NCI-H187 (cell line): ENCODE results near the gene MAPK8IP1.

Experiments used
- DNase-seq, 2 experiments: peaks; one replicate each; lab custom pipeline; 2025; lab: John Stamatoyannopoulos, UW

The MAPK8IP1 gene

DNA sequence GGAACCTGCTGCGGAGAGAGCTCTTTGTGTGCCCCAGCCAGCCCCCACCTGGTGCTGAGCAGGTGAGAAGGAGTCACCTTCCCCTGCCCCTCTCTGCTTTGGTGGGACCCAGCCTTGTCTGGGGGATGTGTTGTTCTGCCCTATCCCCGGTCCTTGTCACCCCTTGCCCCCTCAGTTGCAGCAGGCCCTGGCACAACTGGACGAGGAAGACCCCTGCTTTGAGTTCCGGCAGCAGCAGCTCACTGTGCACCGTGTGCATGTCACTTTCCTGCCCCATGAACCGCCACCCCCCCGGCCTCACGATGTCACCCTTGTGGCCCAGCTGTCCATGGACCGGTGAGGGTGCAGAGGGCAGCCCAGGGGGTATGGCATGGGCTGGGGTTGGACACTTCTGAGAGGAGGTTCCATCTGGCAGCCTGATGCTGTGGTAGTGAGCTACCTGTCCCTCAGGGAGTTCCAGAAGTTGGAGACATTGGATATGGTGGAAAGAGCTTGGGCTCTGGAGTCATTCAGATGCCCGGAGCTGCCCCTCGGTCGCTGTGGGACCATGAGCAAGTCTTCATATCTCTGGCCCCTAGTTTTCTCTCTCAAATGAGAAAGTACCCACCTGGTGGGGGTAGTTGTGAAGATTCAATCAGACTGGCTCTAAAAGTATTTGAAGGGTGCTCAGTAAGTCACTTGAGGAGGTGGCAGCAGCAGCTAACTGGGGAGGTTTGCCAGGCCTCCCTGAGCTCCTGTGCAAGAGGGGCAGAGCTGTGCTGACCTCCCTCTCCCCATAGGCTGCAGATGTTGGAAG, 41.3 kb downstream of the MAPK8IP1 start:
- DNase-seq: no peak

DNA sequence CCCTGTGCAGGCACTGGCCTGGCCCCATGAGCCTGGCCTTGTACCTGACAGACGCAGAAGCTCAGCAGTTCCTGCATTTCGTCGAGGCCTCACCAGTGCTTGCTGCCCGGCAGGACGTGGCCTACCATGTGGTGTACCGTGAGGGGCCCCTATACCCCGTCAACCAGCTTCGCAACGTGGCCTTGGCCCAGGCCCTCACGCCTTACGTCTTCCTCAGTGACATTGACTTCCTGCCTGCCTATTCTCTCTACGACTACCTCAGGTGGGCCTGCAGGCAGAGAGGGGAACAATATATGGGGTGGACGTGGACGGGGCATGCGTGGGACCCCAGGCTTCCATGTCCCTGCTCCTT, 41.9 kb downstream of the MAPK8IP1 start:
- no peak for DNase-seq

DNA sequence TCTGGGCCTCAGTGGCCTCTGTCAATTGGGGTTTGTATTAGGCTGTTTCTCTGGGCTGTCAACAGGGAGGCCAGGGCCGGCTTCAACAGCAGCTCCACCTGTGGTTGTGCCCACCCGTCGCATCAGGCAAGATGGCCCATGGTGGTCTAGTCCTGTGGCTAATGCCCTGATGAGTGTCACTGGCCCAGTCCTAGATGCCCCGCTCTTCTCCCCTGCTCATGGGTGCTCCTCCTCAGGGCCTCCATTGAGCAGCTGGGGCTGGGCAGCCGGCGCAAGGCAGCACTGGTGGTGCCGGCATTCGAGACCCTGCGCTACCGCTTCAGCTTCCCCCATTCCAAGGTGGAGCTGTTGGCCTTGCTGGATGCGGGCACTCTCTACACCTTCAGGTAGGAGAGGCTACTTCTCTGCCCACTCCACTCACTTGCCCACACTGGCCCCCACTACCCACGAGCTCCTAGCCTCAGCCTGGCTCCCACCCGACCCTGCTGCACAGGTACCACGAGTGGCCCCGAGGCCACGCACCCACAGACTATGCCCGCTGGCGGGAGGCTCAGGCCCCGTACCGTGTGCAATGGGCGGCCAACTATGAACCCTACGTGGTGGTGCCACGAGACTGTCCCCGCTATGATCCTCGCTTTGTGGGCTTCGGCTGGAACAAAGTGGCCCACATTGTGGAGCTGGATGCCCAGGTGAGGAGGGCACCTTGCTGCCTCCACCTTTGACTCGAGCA, 42.4 kb downstream of the MAPK8IP1 start:
- no peak for DNase-seq

DNA sequence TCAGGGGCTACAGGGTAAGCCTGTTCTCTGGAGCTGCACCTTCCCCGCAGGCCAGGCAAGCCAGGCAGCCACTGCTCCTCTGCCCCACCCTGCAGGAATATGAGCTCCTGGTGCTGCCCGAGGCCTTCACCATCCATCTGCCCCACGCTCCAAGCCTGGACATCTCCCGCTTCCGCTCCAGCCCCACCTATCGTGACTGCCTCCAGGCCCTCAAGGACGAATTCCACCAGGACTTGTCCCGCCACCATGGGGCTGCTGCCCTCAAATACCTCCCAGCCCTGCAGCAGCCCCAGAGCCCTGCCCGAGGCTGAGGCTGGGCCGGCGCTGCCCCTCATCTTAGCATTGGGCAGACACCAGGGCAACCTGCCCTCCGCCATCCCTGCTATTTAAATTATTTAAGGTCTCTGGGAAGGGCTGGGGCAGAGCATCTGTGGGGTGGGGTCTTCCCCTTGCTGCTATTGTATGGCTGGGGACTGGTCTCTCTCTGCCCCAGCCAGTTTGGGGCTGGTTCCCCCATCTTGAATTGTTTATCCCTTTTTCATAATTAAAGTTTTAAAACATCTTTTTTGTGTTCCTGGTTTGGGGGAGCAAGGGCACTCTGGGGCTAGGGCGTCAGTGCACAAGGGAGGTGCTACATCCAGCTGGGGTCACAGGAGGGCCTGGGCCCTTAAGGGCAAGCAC, 43.2 kb downstream of the MAPK8IP1 start:
- no peak for DNase-seq

DNA sequence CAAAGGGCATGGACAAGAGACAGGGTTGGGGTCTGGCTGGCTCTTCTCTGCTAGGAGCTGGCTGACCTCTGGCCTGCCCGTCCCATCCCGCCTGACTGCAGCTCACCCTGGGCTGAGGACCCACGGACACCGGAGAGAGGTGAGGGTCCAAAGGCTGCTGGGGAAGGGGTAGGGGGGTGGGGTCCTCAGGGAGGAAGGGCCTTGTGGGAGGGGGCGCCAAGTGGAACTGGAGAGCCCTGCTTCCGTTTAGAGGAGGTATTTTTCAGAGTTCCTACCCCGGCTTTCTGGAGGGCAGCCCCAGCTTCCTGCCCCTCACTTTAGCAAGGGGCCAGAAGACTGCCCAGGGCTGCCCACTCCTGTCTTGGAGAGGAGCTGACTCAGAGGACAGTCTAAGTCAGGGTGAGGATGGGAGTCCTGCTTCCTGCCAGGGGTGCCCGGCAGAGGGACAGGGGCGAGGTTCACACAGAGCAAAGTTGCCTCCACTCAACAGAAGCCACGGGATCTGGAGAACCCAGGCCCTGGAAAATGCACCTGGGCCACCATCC, 44.1 kb downstream of the MAPK8IP1 start:
- no peak for DNase-seq

DNA sequence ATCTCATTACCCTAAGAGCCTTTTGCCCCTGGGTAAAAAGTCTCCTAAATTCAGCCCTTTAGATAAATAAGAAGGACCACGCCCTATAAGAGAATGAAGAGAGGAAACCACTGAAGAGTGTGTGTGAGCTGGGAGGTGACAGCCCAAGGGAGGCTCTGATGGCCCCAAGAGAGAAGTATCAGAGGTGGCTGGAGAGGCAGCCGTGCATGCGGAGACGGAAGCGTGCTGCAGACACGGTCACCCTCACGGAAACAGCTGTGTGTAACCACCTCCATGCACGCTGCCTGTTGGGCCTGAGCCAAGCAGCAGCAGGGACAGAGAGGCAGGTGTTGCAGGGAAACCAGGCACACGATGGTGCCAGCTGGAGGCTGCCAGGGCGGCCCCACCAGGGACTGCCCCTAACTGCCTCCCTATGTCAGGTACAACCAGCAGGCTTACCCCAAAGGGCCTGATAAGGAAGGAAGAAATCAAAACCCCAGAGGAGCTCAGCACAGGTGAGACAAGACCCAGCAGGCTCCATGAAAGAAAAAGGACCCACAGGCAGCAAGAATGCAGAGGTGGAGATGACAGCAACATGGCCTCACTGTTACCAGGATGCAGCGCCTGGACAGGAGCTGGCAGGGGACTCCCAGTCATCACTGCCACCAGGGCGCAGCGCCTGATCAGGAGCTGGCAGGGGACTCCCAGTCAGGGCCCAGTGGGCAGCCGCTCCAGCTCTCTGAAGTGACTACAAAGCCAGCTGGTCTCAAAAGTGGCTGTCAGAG, 44.8 kb downstream of the MAPK8IP1 start:
- peak; percentile 49 to 67 for DNase-seq

DNA sequence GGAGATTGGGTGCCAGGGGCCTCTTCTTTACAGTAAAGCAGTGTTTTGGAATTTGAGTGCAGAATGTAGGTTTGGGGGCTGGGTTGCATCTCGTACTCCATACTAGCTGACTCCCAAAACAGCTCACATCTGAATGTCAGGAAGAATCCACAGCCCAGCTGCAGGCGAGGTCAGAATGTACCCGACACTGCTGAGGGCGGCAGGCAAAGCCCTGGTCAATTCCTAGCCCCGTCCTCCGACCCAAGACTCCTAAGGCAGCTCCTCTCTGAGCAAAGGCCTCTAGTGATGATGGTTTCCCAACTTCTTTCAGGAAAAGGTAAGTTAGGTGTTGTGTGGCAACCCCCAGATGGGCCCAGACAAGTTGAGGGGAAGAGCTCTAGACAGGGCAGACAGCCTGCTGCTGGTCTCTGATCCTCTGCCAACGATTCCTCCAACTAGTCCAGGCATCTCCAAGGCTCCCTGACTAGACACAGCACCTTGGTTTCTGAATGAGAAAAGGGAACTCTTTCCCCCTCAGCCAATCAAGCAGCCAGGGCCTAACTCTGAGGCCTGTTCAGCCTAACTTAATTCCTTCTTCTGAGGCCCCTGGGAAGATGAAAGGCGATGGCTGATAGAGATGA, 45.6 kb downstream of the MAPK8IP1 start:
- DNase-seq: no peak

DNA sequence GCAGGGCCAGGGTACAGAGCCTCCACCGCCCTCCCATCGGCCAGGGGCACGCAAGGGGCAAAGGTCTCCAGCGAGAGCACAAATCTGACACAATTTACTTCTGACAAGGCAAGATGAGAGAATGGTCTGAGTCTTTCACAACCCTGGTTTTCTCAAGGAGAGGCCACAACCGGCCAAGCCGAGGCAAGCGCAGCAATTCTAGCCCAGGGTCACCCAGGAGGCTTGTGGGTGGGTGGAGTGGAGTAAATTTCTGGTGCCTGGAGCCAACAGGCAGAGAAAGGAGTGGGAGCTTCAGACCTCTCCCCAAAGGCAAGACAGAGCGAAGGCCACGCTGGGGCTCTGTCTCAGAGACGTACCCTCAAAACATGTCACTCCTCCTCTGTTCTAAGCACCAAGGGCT, 46.3 kb downstream of the MAPK8IP1 start:
- no peak for DNase-seq

DNA sequence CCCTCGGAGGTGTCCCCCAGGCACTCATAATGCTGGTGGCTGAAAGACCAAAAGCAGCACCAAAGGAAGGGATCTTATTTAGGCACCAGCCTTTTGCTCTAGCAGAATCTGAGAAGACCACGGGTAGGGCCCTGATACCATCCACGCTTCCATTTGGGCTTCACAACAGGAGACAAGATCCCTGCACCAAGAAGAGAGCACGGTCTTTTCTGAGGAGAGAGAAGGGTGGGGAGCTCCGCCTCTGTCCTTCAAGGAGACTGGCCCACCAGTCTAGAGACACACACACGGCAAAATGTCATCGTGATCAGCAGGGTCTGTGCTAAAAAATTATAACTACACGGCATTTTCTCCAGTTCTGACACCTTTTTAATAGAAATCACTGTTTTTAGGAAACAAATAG, 46.8 kb downstream of the MAPK8IP1 start:
- DNase-seq: no peak

DNA sequence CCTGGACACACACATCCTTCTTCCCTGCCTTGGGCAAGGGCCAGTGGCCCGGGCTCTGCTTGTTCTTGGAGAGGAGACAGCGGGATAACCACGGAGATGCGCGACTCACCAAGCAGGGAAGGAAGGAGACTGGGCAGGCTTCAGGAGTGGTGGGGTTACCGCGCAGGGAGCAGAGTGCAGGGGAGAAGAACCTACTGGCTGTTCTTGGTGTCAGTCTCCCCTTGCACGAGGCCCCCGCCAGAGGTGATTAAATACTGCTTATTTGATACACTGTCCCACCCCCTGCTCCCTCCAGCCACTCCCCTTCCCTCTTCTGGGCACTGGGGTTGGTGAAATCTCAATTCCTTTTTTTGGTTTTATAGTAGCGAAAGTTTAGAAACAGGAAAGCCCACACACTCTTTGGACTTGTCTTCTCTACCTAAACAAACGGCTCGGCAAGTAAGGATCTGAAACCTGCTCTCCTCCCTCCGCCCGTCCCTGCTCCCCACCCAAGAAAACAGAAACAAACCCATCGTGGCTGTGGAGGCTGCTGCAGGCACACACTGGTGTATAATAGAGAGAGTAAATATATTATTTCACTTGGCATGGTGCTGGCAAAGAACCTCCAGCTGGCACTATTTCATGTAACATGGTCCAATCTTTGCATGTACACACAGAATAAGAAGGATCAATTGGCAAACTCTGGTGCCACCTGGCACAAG, 47.8 kb downstream of the MAPK8IP1 start:
- DNase-seq: no peak

DNA sequence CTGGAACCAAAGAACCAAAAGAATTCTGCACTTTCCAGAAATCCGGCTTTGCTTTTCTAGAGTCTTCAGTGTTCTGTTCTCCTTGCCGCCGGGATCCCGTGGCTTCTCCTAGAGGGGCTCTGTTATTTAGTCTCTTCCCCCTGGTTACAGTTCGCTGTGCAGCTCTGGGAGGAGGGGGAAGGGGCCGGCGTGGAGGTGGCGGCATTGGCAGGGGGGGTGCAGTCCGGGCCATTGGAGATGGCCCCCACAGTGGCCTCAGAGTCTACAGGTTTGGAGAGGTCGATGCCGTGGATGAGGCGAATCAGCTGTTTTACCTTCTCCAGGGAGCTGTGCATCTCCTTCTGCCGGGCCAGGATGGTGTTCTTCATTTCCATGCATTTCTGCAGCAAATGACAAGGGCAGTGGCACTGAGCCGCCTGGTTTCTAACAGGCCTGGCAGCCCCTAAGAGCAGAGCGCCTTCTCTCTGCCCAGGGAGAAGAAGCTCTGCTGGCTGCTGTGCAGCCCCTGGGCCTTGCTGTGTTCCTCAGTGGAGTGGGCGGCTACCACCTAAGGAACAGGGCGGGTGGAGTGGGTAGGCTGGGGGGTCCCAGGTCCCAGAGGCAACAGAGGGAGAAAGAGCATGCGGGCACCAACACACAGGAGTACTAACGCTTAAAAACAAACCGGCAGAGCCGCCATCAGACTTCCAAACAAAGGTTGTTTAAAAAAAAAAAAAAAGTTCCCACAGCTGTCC, 48.6 kb downstream of the MAPK8IP1 start:
- DNase-seq: no peak

DNA sequence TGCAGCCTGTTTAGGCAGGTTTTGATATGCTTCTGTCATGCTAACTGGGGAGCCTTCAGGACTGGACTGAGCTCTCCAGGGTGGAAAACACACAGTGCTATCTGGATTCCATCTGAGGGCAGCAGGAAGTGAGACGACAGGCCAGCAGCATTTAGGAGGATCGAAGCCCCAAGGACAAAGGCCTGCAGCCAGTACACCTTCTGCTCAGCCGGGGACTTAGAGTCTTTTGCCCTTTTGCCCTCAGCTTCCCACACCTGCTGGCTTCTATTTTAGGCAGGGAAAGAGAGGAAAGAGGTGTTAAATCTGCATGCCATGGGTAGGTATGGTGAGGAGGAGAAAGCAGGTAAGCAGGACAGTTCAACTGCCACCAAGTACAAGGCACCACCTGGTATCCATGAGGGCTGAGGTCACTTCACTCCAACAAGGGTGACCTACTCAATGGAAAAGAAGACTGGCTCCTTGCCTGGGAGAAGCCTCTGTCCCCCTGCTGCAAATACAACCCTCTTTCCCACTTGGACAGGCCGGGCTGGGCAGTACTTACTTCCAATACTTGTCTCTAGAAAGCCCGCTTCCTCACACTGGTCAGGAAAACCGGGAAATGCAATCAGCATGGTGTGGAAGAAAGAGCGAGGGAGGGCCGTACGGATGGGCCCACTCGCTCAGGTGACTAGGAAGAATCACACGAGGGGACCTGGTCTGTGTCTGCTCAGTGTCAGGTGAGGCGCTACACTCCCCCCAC, 49.3 kb downstream of the MAPK8IP1 start:
- DNase-seq: no peak

DNA sequence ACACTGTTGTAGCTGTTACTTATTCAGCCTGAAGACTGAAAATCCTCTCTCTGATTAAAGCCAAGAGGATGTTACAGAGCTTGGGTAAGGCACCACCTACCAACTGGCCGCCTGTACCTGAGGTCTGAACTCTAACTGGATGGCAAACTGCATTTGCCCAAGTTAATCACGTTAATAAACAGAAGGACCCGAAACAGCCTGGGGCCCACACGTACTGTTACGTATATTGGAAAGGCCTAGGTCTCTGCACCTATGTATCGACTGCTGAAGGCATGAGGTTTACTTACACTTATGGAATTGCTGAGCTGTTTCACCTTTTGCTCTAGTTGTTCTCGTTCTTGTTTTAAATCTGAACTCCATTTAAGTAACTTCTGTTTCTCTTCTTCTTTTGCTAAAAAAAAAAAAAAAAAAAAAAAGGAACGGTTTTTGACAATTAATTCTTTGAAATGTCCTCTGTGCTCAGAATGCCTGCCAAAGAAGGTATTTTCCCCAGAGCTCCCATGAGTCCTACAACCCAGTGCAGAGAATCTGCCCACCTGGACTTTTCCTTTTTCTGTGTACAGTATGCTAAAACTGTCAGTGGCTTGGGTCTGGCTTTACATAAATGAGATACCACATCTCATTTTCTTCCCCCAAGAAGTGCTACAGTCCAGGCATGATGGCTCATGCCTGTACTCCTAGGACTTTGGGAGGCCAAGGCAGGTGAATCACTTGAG, 50.1 kb downstream of the MAPK8IP1 start:
- DNase-seq: no peak

DNA sequence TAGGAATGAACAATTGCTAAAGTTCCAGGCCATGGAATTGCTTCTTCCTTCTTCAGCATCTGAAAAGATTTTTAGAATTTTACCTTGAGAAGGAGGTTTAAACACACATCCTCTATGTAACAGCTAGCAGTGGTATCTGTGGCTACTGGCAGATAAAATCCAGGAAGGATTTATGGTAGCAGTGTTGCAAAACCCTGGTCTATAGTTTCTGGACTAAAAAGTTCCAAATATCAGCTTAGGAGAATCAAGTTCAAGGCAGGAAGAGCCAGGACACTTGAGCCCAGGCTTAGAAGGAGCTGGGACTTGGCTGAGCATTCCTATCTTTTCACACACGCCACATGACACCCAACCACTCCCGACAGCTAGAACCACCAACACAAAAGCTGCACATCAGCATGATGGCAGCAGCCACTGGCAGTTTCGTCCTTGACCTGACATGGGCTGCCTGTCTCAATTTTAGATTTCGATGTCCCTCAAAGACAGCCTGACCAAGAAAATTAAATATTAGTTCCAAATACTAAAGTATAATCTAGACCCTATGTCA, 51.1 kb downstream of the MAPK8IP1 start:
- DNase-seq: no peak

DNA sequence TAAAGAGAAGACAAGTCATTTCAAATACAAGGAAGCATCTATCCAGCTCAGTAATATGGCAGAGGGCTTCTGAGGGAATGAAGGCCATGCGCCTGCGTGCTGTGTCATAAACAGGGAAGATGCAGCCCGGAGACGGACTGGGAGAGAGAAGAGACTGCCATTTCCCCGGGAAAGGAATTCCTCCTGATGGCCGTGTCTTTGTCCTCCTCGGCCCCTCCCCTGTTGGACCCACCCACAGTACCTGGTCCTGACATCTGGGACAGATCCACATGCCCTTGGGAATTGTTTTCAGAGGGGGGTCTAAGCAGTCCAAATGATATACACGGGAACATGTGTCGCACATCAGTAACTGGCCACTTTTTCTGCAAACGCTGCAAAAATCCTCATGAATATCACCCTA, 52.5 kb downstream of the MAPK8IP1 start:
- DNase-seq: no peak

DNA sequence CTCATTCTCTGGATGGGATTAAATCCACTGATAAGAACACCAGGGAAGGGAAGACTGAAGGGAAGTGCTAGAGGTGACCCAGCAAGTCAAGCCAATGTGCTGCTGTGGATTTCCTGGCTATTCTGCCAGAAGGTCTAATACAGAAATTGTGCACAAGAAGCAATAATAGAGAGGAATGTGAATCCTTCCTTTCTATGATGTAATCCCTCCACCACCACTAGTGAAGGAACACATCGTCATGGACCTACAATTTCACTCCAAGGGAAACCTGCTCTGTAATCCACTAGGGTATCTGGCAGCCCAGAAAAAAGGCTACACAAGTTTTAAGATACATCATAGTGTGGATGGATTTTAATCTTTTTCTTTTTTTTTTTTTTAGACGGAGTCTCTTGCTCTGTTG, 54.4 kb downstream of the MAPK8IP1 start:
- DNase-seq: no peak

DNA sequence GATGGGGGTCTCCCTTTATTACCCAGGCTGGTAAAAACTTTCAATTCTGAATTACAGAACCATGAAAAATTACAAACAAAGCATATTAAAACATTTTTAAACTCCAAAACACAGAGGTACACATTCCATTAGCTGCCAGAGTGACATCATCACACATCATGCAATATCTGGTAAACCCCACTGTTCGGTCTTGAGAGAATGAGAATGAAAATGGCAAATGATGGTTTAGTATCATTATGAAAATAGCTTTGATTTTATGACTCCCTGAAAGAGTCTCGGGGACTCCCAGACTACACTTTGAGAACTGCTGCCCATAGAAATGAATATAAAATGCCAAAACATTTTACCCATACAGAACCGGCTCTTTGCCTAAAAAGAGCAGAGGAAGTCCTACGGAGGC, 55.8 kb downstream of the MAPK8IP1 start:
- DNase-seq: no peak

DNA sequence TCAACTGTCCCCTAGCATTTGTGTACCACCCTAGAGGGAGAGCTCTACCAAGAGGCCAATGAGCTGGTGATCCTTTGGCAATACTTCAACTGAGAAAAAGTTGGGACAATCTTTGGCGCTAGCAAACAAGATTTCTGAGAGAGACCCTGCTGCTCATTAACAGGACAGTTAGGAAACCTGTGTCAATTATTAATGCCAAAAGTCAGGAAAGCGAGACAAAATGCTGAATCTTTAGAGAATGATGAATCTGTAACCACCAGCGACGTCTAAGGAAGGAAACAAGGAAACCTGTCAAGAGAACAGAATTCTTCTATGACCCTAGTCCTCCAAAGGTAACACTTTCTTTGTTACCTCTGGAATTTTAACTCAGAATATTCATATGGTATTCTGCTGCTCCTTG, 56.9 kb downstream of the MAPK8IP1 start:
- DNase-seq: no peak
